ENCODE data around the gene RUNX1.

RUNX1 gene

DNA sequence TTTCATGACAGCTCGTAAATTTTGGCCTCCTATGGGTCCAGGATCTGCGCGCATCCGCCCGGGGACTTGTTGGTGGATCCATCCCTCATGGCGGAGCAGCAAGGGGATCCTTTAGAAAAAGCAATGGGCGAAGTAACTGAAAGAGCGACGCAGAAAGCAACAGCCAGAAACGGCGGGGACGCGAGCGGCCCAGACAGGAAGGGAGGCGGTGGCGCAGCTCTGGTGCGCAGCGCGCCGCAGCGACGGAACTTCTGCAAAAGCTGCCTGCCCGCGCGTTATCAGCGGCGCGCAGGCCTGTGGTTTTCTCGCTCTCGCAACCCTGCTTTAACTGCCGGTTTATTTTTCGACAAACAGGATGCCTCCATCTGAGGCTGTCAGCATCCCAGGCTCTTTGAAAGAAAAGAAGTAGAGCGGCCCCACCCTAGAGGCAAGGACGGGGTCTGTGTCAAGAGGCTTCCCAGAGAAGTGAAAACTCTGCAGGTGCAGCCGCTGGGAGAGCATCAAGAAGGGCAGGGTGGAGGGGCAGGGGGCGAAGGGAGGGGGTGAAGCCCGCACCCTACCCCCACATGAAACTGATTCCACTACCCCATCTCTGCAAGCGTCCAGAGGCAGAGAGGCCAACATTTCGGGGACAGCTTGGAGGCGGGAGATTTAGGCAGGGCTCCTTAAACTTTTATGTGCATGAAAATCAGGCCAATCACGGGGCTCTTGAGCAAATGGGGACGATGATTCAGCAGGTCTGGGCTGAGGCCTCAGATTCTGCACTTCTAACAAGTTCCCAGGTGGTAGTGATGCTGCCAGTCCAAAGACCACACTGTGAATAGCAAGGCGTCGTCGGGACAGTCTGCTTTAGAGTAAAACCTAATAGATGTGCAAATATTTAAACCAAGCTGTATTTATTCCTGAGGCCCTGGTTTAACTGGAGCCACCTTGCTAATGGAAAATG is 22.2 kb downstream of the RUNX1 start:
- H3K79me2 ChIP-seq (ENCODE audit: control insufficient read depth, insufficient read depth, low read length) = no peaks in the 10 kb centered on the region
- no peak overlapping the region for H4K5ac ChIP-seq (ENCODE audit: low read length)
- no peak overlapping the region for H2BK5ac ChIP-seq (ENCODE audit: low read length)
- no peaks in the 10 kb centered on the region for H3K27me3 ChIP-seq (ENCODE audit: insufficient read depth, low read length, poor library complexity)
- no peaks in the 10 kb centered on the region for H3K79me1 ChIP-seq (ENCODE audit: low read length)
- no peak overlapping the region for H2BK15ac ChIP-seq (replicated peaks; ENCODE audit: low read depth)
- H3K27ac ChIP-seq (ENCODE audit: low read depth, low read length) = no peak overlapping the region
- no peak overlapping the region for H3K4ac ChIP-seq (ENCODE audit: low read depth, low read length)
- no peak overlapping the region for H3K23ac ChIP-seq (ENCODE audit: low read length)
- H2BK120ac ChIP-seq (ENCODE audit: low read depth, low read length) = no peak overlapping the region
- no peak overlapping the region for H3K56ac ChIP-seq (ENCODE audit: low read length)
- H4K8ac ChIP-seq (ENCODE audit: low read depth, low read length) = no peak overlapping the region
- no peaks in the 10 kb centered on the region for H3K4me1 ChIP-seq (ENCODE audit: control insufficient read depth, low read depth, low read length)
- WGBS (ENCODE audit: extremely low coverage, insufficient coverage, low lambda C conversion rate) = no CpG with 5 or more reads among the region's 45 CpGs
- H2AK5ac ChIP-seq (ENCODE audit: low read length) = no peak overlapping the region
- no peak overlapping the region for H3K9ac ChIP-seq (ENCODE audit: low read length)
- H3K4me3 ChIP-seq (ENCODE audit: low read length) = no peak overlapping the region
- no peak overlapping the region for H3K18ac ChIP-seq (ENCODE audit: low read length)
- DNase-seq = peak; percentile 61
- peak overlapping the region; percentile 37 for H3K4me2 ChIP-seq (ENCODE audit: low read length)
- H3K36me3 ChIP-seq (ENCODE audit: control insufficient read depth, insufficient read depth, low read length) = no peaks in the 10 kb centered on the region

DNA sequence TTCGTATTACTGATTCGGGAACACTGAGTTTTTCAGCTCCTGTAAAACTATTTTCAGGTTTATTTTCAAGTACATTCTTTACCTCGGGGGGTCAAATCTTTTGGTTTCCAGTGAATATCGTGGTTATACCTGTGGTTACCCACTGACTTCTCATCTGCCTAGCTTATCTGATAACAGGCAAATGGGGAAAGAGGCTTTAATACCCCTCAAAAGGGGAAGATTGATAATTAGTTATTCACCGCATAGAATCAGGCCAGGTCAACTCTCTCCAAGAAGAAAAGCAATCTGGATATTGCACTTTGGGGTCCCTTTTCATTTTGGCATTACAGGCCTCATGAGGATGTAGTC is 23.0 kb downstream of the RUNX1 start:
- Histone ChIP-seq H3K27me3 (ENCODE audit: insufficient read depth, low read length, poor library complexity) (no peaks in the 10 kb centered on the region), H2AK5ac (ENCODE audit: low read length) (no peak overlapping the region), H2BK120ac (ENCODE audit: low read depth, low read length) (no peak overlapping the region), H3K9ac (ENCODE audit: low read length) (no peak overlapping the region), H3K4me3 (ENCODE audit: low read length) (no peak overlapping the region), H2BK5ac (ENCODE audit: low read length) (no peak overlapping the region), H4K8ac (ENCODE audit: low read depth, low read length) (no peak overlapping the region), H3K27ac (ENCODE audit: low read depth, low read length) (no peak overlapping the region), H2BK15ac (replicated peaks; ENCODE audit: low read depth) (no peak overlapping the region), H4K5ac (ENCODE audit: low read length) (no peak overlapping the region), H3K36me3 (ENCODE audit: control insufficient read depth, insufficient read depth, low read length) (no peaks in the 10 kb centered on the region), H3K4me1 (ENCODE audit: control insufficient read depth, low read depth, low read length) (no peaks in the 10 kb centered on the region), H3K4ac (ENCODE audit: low read depth, low read length) (no peak overlapping the region), H3K23ac (ENCODE audit: low read length) (no peak overlapping the region), H3K79me1 (ENCODE audit: low read length) (no peaks in the 10 kb centered on the region), H3K18ac (ENCODE audit: low read length) (no peak overlapping the region), H3K4me2 (ENCODE audit: low read length) (no peak overlapping the region), H3K56ac (ENCODE audit: low read length) (no peak overlapping the region), H3K79me2 (ENCODE audit: control insufficient read depth, insufficient read depth, low read length) (no peaks in the 10 kb centered on the region)
- WGBS (ENCODE audit: extremely low coverage, insufficient coverage, low lambda C conversion rate) = no CpG with 5 or more reads among the region's 5 CpGs
- no peak for DNase-seq

DNA sequence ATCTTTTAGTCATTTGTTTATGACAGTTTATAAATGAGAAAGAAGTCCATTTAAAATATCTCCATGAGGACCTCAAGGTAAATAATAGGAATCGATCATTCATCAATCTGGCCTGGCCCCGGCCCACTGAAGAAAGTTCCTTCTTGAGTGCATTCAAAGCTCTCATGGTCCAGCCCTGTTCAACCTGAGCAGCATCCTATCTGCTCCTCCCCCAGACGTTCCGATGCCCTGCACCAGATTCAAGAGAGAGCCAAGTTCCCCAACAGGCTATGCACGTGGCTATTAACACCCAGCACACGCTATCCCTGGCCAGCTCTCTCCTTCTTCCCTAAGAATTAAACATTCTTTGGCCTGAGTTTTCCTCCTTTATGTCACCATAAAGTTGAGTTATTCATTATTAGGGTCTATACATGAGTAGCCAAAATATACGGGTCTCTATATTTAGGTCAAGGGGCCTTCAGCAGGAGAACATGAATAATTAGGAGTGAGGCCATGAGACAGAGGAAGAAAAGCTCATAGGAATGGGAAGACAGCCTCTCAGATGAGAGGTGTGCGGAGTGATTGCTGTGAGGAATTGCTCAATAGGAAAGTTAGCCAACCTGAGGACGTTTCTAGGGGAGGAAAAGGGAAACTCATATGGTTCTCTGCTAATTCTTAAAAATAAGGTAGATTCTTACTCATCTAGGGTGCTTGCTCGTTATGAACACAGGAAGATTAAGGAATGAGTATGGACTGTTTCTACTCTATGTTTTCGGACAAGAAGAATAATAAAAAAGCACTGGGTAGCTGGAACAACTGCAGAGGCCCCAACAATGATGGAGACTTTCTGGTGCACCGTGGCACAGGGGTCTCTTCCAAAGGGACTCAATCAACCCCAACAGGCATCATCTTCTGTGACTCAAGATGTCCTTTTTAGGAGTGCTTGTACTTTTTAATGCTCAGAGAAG is 23.6 kb downstream of the RUNX1 start:
- Histone ChIP-seq H3K27me3 (ENCODE audit: insufficient read depth, low read length, poor library complexity) (no peaks in the 10 kb centered on the region), H3K4ac (ENCODE audit: low read depth, low read length) (no peak overlapping the region), H3K36me3 (ENCODE audit: control insufficient read depth, insufficient read depth, low read length) (no peaks in the 10 kb centered on the region), H3K4me2 (ENCODE audit: low read length) (no peak overlapping the region), H3K79me2 (ENCODE audit: control insufficient read depth, insufficient read depth, low read length) (no peaks in the 10 kb centered on the region), H3K23ac (ENCODE audit: low read length) (no peak overlapping the region), H3K18ac (ENCODE audit: low read length) (no peak overlapping the region), H3K27ac (ENCODE audit: low read depth, low read length) (no peak overlapping the region), H3K9ac (ENCODE audit: low read length) (no peak overlapping the region), H3K4me3 (ENCODE audit: low read length) (no peak overlapping the region), H3K4me1 (ENCODE audit: control insufficient read depth, low read depth, low read length) (no peaks in the 10 kb centered on the region), H3K56ac (ENCODE audit: low read length) (no peak overlapping the region), H4K8ac (ENCODE audit: low read depth, low read length) (no peak overlapping the region), H2AK5ac (ENCODE audit: low read length) (no peak overlapping the region), H3K79me1 (ENCODE audit: low read length) (no peaks in the 10 kb centered on the region), H2BK5ac (ENCODE audit: low read length) (no peak overlapping the region), H2BK120ac (ENCODE audit: low read depth, low read length) (no peak overlapping the region), H2BK15ac (replicated peaks; ENCODE audit: low read depth) (no peak overlapping the region), H4K5ac (ENCODE audit: low read length) (no peak overlapping the region)
- no peak for DNase-seq
- WGBS (ENCODE audit: extremely low coverage, insufficient coverage, low lambda C conversion rate) = no CpG with 5 or more reads among the region's 12 CpGs

DNA sequence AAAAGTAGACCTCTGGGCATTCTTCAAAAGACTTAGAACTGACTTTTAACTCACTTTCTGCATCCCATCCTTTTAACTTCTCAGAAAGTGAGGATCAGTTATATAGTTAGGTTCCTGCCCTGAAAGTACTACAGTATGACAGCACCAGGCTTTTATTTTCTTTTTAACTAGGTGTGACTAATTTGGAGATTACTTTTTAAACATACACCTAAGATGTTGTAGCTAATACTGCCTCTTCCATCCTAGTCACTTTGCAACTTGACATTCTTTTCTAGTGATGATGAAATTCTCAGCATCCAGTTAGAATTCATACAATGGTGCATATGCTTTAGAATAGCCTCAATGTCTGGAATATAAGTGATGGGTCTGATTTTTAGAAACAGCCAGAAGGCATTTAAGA is 24.6 kb downstream of the RUNX1 start:
- Histone ChIP-seq H4K8ac (ENCODE audit: low read depth, low read length) (no peak overlapping the region), H3K27me3 (ENCODE audit: insufficient read depth, low read length, poor library complexity) (no peaks in the 10 kb centered on the region), H2BK5ac (ENCODE audit: low read length) (no peak overlapping the region), H4K5ac (ENCODE audit: low read length) (no peak overlapping the region), H3K23ac (ENCODE audit: low read length) (no peak overlapping the region), H3K4me2 (ENCODE audit: low read length) (no peak overlapping the region), H3K9ac (ENCODE audit: low read length) (no peak overlapping the region), H2AK5ac (ENCODE audit: low read length) (no peak overlapping the region), H3K79me1 (ENCODE audit: low read length) (no peaks in the 10 kb centered on the region), H2BK15ac (replicated peaks; ENCODE audit: low read depth) (no peak overlapping the region), H3K27ac (ENCODE audit: low read depth, low read length) (no peak overlapping the region), H3K36me3 (ENCODE audit: control insufficient read depth, insufficient read depth, low read length) (no peaks in the 10 kb centered on the region), H3K4me3 (ENCODE audit: low read length) (no peak overlapping the region), H3K79me2 (ENCODE audit: control insufficient read depth, insufficient read depth, low read length) (no peaks in the 10 kb centered on the region), H3K4me1 (ENCODE audit: control insufficient read depth, low read depth, low read length) (no peaks in the 10 kb centered on the region), H3K56ac (ENCODE audit: low read length) (no peak overlapping the region), H3K18ac (ENCODE audit: low read length) (no peak overlapping the region), H2BK120ac (ENCODE audit: low read depth, low read length) (no peak overlapping the region), H3K4ac (ENCODE audit: low read depth, low read length) (no peak overlapping the region)
- DNase-seq = no peak

DNA sequence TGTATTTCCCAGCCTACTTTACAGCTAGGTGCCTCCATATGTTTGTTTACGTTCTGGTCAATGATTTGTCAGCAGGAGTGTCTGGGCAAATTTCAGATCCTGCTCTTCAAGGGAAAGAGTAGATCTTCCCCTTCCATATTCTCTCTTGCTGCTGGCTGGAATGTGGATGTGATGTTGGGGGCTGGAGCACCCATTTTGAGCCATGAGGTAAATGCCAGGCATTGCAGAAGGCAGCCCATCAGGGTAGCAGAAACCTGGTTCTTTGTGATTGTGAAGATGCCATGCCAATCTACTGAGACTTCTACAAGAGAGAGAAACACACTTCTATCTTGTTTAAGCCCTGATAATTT is 25.1 kb downstream of the RUNX1 start:
- no peaks in the 10 kb centered on the region for H3K79me2 ChIP-seq (ENCODE audit: control insufficient read depth, insufficient read depth, low read length)
- no peak overlapping the region for H2BK120ac ChIP-seq (ENCODE audit: low read depth, low read length)
- H2BK5ac ChIP-seq (ENCODE audit: low read length) = no peak overlapping the region
- H2AK5ac ChIP-seq (ENCODE audit: low read length) = no peak overlapping the region
- no peak overlapping the region for H3K4me3 ChIP-seq (ENCODE audit: low read length)
- H3K18ac ChIP-seq (ENCODE audit: low read length) = no peak overlapping the region
- no peak overlapping the region for H3K27ac ChIP-seq (ENCODE audit: low read depth, low read length)
- no peak overlapping the region for H3K23ac ChIP-seq (ENCODE audit: low read length)
- H4K5ac ChIP-seq (ENCODE audit: low read length) = no peak overlapping the region
- no peak overlapping the region for H3K56ac ChIP-seq (ENCODE audit: low read length)
- no peak for DNase-seq
- H3K36me3 ChIP-seq (ENCODE audit: control insufficient read depth, insufficient read depth, low read length) = no peaks in the 10 kb centered on the region
- no peaks in the 10 kb centered on the region for H3K27me3 ChIP-seq (ENCODE audit: insufficient read depth, low read length, poor library complexity)
- H3K4ac ChIP-seq (ENCODE audit: low read depth, low read length) = no peak overlapping the region
- no peaks in the 10 kb centered on the region for H3K79me1 ChIP-seq (ENCODE audit: low read length)
- no peak overlapping the region for H3K4me2 ChIP-seq (ENCODE audit: low read length)
- H2BK15ac ChIP-seq (replicated peaks; ENCODE audit: low read depth) = no peak overlapping the region
- WGBS (ENCODE audit: extremely low coverage, insufficient coverage, low lambda C conversion rate) = no CpG with 5 or more reads among the region's 1 CpG
- H4K8ac ChIP-seq (ENCODE audit: low read depth, low read length) = no peak overlapping the region
- H3K9ac ChIP-seq (ENCODE audit: low read length) = no peak overlapping the region
- H3K4me1 ChIP-seq (ENCODE audit: control insufficient read depth, low read depth, low read length) = no peaks in the 10 kb centered on the region
